Measurements from ENCODE around the gene SLC6A18. TPM values are rescaled to one million over a fixed set of nuclear protein-coding genes. Genes with fewer than 3 reads are reported as not detected.

The SLC6A18 gene
- total RNA-seq, 4 donors from 2014 or later = not detected

- Histone ChIP-seq H3K4me3 (no peak overlapping the region), H3K4me1 (no peaks in the 10 kb centered on the region), H3K27ac (no peak overlapping the region), H3K36me3 (no peaks in the 10 kb centered on the region), H3K9me3 (peaks cover 0 to 36% (median 0%) of the 10 kb centered on the region in 4 donors), H3K27me3 (no peaks in the 10 kb centered on the region)
- TF ChIP-seq POLR2A (IDR thresholded peaks at IDR 0.05) = no peak
- TF ChIP-seq EP300 (IDR thresholded peaks at IDR 0.05) = no peak
- TF ChIP-seq CTCF (IDR thresholded peaks at IDR 0.05) = no peak
- DNase-seq (ENCODE audit: low spot score in 2 of 2) = no peak
- whole genome bisulfite sequencing, 2 donors = 91 to 96% methylated on average over 19 to 38 of the region's 42 CpGs
These were observed 53.7 kb downstream of the SLC6A18 start for GRCh38 chr5:1278656-1279442.

- Histone ChIP-seq H3K27ac (no peak overlapping the region), H3K4me3 (no peak overlapping the region), H3K4me1 (no peaks in the 10 kb centered on the region), H3K36me3 (no peaks in the 10 kb centered on the region), H3K27me3 (no peaks in the 10 kb centered on the region), H3K9me3 (peaks cover 0 to 33% (median 0%) of the 10 kb centered on the region in 4 donors)
- no peak for DNase-seq (ENCODE audit: low spot score in 2 of 2)
- 87 to 93% methylated on average over 20 to 34 of the region's 34 CpGs for WGBS, 2 donors
- TF ChIP-seq EP300 (IDR thresholded peaks at IDR 0.05) (no peak), POLR2A (IDR thresholded peaks at IDR 0.05) (no peak), CTCF (IDR thresholded peaks at IDR 0.05) (no peak)
These were observed 54.4 kb downstream of the SLC6A18 start for GRCh38 chr5:1279443-1280151.

- Histone ChIP-seq H3K36me3 (no peaks in the 10 kb centered on the region), H3K9me3 (peaks cover 0 to 33% (median 0%) of the 10 kb centered on the region in 4 donors), H3K4me1 (no peaks in the 10 kb centered on the region), H3K27ac (no peak overlapping the region), H3K27me3 (no peaks in the 10 kb centered on the region), H3K4me3 (no peak overlapping the region)
- WGBS, 2 donors = 86 to 90% methylated on average over 28 to 29 of the region's 32 CpGs
- DNase-seq (ENCODE audit: low spot score in 2 of 2) = peak in 1 of 2 donors; percentile 7
- no peak for TF ChIP-seq POLR2A (IDR thresholded peaks at IDR 0.05)
- TF ChIP-seq EP300 (IDR thresholded peaks at IDR 0.05) = no peak
These were observed 55.2 kb downstream of the SLC6A18 start for GRCh38 chr5:1280177-1281037.

GRCh38 chr5:1281038-1281882 lies 56.1 kb downstream of the SLC6A18 start:
- H3K36me3 ChIP-seq = no peaks in the 10 kb centered on the region
- 83 to 87% methylated on average over 14 to 16 of the region's 16 CpGs for WGBS, 2 donors
- no peak overlapping the region for H3K27ac ChIP-seq
- DNase-seq (ENCODE audit: low spot score in 2 of 2) = no peak
- no peak overlapping the region for H3K4me3 ChIP-seq
- H3K27me3 ChIP-seq = no peaks in the 10 kb centered on the region
- H3K9me3 ChIP-seq = peaks cover 0 to 33% (median 0%) of the 10 kb centered on the region in 4 donors
- TF ChIP-seq POLR2A (IDR thresholded peaks at IDR 0.05) (no peak), CTCF (IDR thresholded peaks at IDR 0.05) (no peak), EP300 (IDR thresholded peaks at IDR 0.05) (no peak)
- H3K4me1 ChIP-seq = no peaks in the 10 kb centered on the region

All from tibial nerve (tissue), 4 donors.